ENCODE measurements around the gene TMEM181. TPM values are rescaled to one million over a fixed set of nuclear protein-coding genes. Genes with fewer than 3 reads are reported as not detected.

TMEM181 gene
- total RNA-seq, 6 experiments from 2014 or later, result 11.3 to 14.0 (median 12.5) TPM

DNA sequence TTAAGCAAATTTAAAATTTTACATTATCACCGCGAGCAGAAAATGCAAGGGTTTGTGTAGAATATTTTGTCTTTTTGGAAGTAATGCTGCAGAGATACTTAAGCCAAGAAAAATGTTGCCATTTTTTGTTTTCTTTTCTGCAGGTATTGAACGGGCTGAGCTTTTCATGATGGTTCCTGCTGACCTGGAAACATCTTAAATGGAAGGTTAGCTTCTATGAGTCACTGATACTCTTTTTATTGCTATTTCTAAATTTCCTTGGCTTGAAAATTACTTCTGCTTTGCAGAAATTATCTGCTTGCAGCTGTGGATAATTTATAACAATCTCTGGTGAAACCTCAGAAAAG lies 102.7 kb downstream of the TMEM181 start:
- Histone ChIP-seq H3K27me3 (no peaks in the 10 kb centered on the region), H3K27ac (no peak overlapping the region), H3K9me3 (no peaks in the 10 kb centered on the region), H3K36me3 (no peaks in the 10 kb centered on the region), H3K4me3 (no peak overlapping the region), H3K4me1 (no peaks in the 10 kb centered on the region)
- no peak for TF ChIP-seq CTCF (IDR thresholded peaks at IDR 0.05)
- no peak for TF ChIP-seq POLR2A (IDR thresholded peaks at IDR 0.05)
- 58% methylated on average over 3 of the region's 3 CpGs for WGBS (ENCODE audit: insufficient coverage, low coverage, low lambda C conversion rate, missing lambda C conversion rate)
- DNase-seq, result no peak
- intact Hi-C loops (cut with DNase I), result no loop called here
- ATAC-seq, result no peak

- WGBS (ENCODE audit: insufficient coverage, low coverage, low lambda C conversion rate, missing lambda C conversion rate), result 51% methylated on average over 19 of the region's 27 CpGs
- H3K36me3 ChIP-seq, result no peaks in the 10 kb centered on the region
- intact Hi-C loops (cut with DNase I), result no loop called here
- no peaks in the 10 kb centered on the region for H3K4me1 ChIP-seq
- TF ChIP-seq CTCF (IDR thresholded peaks at IDR 0.05), result no peak
- no peak for TF ChIP-seq POLR2A (IDR thresholded peaks at IDR 0.05)
- H3K27ac ChIP-seq, result no peak overlapping the region
- ATAC-seq (no peak), DNase-seq (peak in 1 of 3 donors; percentile 41)
- H3K27me3 ChIP-seq, result no peaks in the 10 kb centered on the region
- H3K9me3 ChIP-seq, result no peaks in the 10 kb centered on the region
- H3K4me3 ChIP-seq, result no peak overlapping the region
Observed at GRCh38 chr6:158662954-158663624, 103.2 kb downstream of the TMEM181 start.

GRCh38 chr6:158663625-158664165 lies 103.8 kb downstream of the TMEM181 start:
- H3K27ac ChIP-seq, result no peak overlapping the region
- TF ChIP-seq CTCF (IDR thresholded peaks at IDR 0.05) (no peak), POLR2A (IDR thresholded peaks at IDR 0.05) (no peak)
- intact Hi-C loops (cut with DNase I), result no loop called here
- peak in 1 of 3 donors; percentile 38 for DNase-seq
- H3K36me3 ChIP-seq, result no peaks in the 10 kb centered on the region
- WGBS (ENCODE audit: insufficient coverage, low coverage, low lambda C conversion rate, missing lambda C conversion rate), result 61% methylated on average over 11 of the region's 11 CpGs
- no peak overlapping the region for H3K4me3 ChIP-seq
- peak in 3 of 4 donors; percentile 25 to 42 (median 35) for ATAC-seq
- no peaks in the 10 kb centered on the region for H3K4me1 ChIP-seq
- no peaks in the 10 kb centered on the region for H3K9me3 ChIP-seq
- H3K27me3 ChIP-seq, result no peaks in the 10 kb centered on the region

- 72% methylated on average over 3 of the region's 18 CpGs for WGBS (ENCODE audit: insufficient coverage, low coverage, low lambda C conversion rate, missing lambda C conversion rate)
- no peak for ATAC-seq
- Histone ChIP-seq H3K36me3 (no peaks in the 10 kb centered on the region), H3K27me3 (no peaks in the 10 kb centered on the region), H3K9me3 (no peaks in the 10 kb centered on the region), H3K4me1 (no peaks in the 10 kb centered on the region), H3K4me3 (no peak overlapping the region), H3K27ac (no peak overlapping the region)
- TF ChIP-seq CTCF (IDR thresholded peaks at IDR 0.05), result no peak
- DNase-seq, result peak in 1 of 3 donors; percentile 31
- intact Hi-C loops (cut with DNase I), result no loop called here
Observed at GRCh38 chr6:158665332-158665731, 105.4 kb downstream of the TMEM181 start.

All from right lobe of liver (tissue), 6 donors.